HG02885 (cell line): ENCODE data around the gene STRBP.
"Not testable (repeated sequence)": the region's sequence is repeated elsewhere in the genome, so short reads cannot be mapped to it uniquely, and the experiment has no call there.

ENCODE experiments used
- ATAC-seq: cut with Tn5 transposase; IDR thresholded peaks from one replicate; pipeline ENCODE4 v1.9.1; 2021; ENCODE audit warnings: mild to moderate bottlenecking; ENCODE audit not compliant: unreplicated experiment, poor library complexity

Gene STRBP

GRCh38 chr9:123283455-123283854 is 15.1 kb upstream of the STRBP start:
- no peak for ATAC-seq

GRCh38 chr9:123283048-123283408 is 14.6 kb upstream of the STRBP start:
- ATAC-seq: no peak

- no peak for ATAC-seq
These were observed 14.1 kb upstream of the STRBP start for GRCh38 chr9:123282362-123283047.

GRCh38 chr9:123281659-123282350 is 13.4 kb upstream of the STRBP start:
- ATAC-seq: no peak

- ATAC-seq: not testable (repeated sequence)
These were observed 10.6 kb upstream of the STRBP start for GRCh38 chr9:123278879-123279493.

- no peak for ATAC-seq
These were observed 10.0 kb upstream of the STRBP start for GRCh38 chr9:123278361-123278760.

- ATAC-seq: no peak
These were observed 8.2 kb upstream of the STRBP start for GRCh38 chr9:123276551-123276950.

GRCh38 chr9:123271133-123271532 is 2.7 kb upstream of the STRBP start:
- not testable (repeated sequence) for ATAC-seq

- no peak for ATAC-seq
These were observed 895 bp upstream of the STRBP start for GRCh38 chr9:123269281-123269680.

GRCh38 chr9:123268199-123268464 is 254 bp downstream of the STRBP start:
- ATAC-seq: peak; percentile 8

GRCh38 chr9:123267481-123268198 is 746 bp downstream of the STRBP start:
- no peak for ATAC-seq

GRCh38 chr9:123266655-123267399 is 1.6 kb downstream of the STRBP start:
- ATAC-seq: no peak

GRCh38 chr9:123265833-123266232 is 2.6 kb downstream of the STRBP start:
- ATAC-seq: no peak

- ATAC-seq: no peak
These were observed 5.2 kb downstream of the STRBP start for GRCh38 chr9:123263227-123263626.

GRCh38 chr9:123262338-123262737 is 6.0 kb downstream of the STRBP start:
- ATAC-seq: no peak

- no peak for ATAC-seq
These were observed 7.2 kb downstream of the STRBP start for GRCh38 chr9:123261006-123261677.

GRCh38 chr9:123260340-123260739 is 8.0 kb downstream of the STRBP start:
- no peak for ATAC-seq

GRCh38 chr9:123257276-123257675 is 11.1 kb downstream of the STRBP start:
- no peak for ATAC-seq

- ATAC-seq: no peak
These were observed 12.7 kb downstream of the STRBP start for GRCh38 chr9:123255718-123256117.

- ATAC-seq: no peak
These were observed 15.2 kb downstream of the STRBP start for GRCh38 chr9:123253204-123253603.
